K562 treated with DMSO at 1 percent for 12 hours (cell line): ENCODE data around the gene DDX23. TPM values are rescaled to one million over a fixed set of nuclear protein-coding genes. Genes with fewer than 3 reads are reported as not detected.

Source experiments
- total RNA-seq: library from RNA; unstranded; fragments of 300-600 nt; gene quantifications from 2 replicates; pipeline ENCODE4 v1.2.3, GENCODE V29; 2022; ENCODE audit not compliant: insufficient read depth

Gene DDX23
- total RNA-seq, result 49.7 and 86.9 TPM in 2 replicates

GRCh38 chr12:48851883-48852733 lies at the start of gene DDX23:
DDX23 (minus strand) TSS chr12:48852163; CDS start chr12:48845782, 6,381 bp downstream.

GRCh38 chr12:48865281-48866051 lies 13.5 kb upstream of the DDX23 start, which contains the start of gene RND1:
RND1 (minus strand) TSS chr12:48865870; CDS start chr12:48865767, 103 bp downstream.

GRCh38 chr12:48817873-48818830 lies 33.8 kb downstream of the DDX23 start, which contains the start of gene CACNB3:
CACNB3 (plus strand) TSS chr12:48818496; CDS start chr12:48818930, 434 bp downstream.

GRCh38 chr12:48788854-48789775 lies 62.8 kb downstream of the DDX23 start, which contains the start of gene ADCY6:
ADCY6 (minus strand) TSS chr12:48789089; CDS start chr12:48783434, 5,655 bp downstream.

Other genes with a start within 250 kb of the DDX23 start
- 33.0 and 37.6 TPM in 2 replicates for gene KANSL2, start 169.9 kb downstream of the DDX23 start, total RNA-seq
- gene CCNT1, start 135.5 kb downstream of the DDX23 start, total RNA-seq, result 3.8 and 21.7 TPM in 2 replicates
- 0.42 and 1.1 TPM in 2 replicates for gene ADCY6, start 63.1 kb downstream of the DDX23 start, total RNA-seq
- gene CACNB3, start 33.7 kb downstream of the DDX23 start, total RNA-seq, result 0.49 and 1.6 TPM in 2 replicates
- gene RND1, start 13.7 kb upstream of the DDX23 start, total RNA-seq, result 1.1 and 1.3 TPM in 2 replicates
- 4.0 and 5.5 TPM in 2 replicates for gene FKBP11, start 73.3 kb upstream of the DDX23 start, total RNA-seq
- gene ARF3, start 105.3 kb upstream of the DDX23 start, total RNA-seq, result 50.1 and 87.6 TPM in 2 replicates
- 0.72 TPM in 1 of 2 replicates, not detected in the other for gene WNT10B, start 119.6 kb upstream of the DDX23 start, total RNA-seq
- not detected in 2 replicates for gene WNT1, start 126.2 kb upstream of the DDX23 start, total RNA-seq
- 0.27 and 0.62 TPM in 2 replicates for gene DDN, start 147.2 kb upstream of the DDX23 start, total RNA-seq
- gene PRKAG1, start 166.6 kb upstream of the DDX23 start, total RNA-seq, result 58.2 and 84.6 TPM in 2 replicates
- 7.2 and 74.6 TPM in 2 replicates for gene KMT2D, start 208.6 kb upstream of the DDX23 start, total RNA-seq
- 22.2 and 32.9 TPM in 2 replicates for gene RHEBL1, start 217.8 kb upstream of the DDX23 start, total RNA-seq
- gene DHH, start 242.6 kb upstream of the DDX23 start, total RNA-seq, result 1.2 and 1.8 TPM in 2 replicates